ENCODE results near the gene CHCHD4. TPM values are rescaled to one million over a fixed set of nuclear protein-coding genes. Genes with fewer than 3 reads are reported as not detected.

The CHCHD4 gene
- total and polyA plus RNA-seq, 4 donors: 8.8 to 14.0 (median 9.0) TPM

GRCh38 chr3:14132689-14133088 is 8.0 kb upstream of the CHCHD4 start:
- WGBS, 2 donors: 96 to 98% methylated on average over 6 of the region's 6 CpGs
- peaks cover 40 to 80% (median 62%) of the 10 kb centered on the region in 4 donors for H3K36me3 ChIP-seq (ENCODE audit: control insufficient read depth in 4 of 4, insufficient read depth in 4 of 4, low read length in 4 of 4)
- ATAC-seq (ENCODE audit: insufficient read depth, low FRiP score) (no peak), DNase-seq (no peak)
- no peak overlapping the region for H3K9ac ChIP-seq (ENCODE audit: insufficient read depth in 1 of 2, low read length in 2 of 2)
- no peak for TF ChIP-seq CTCF (IDR thresholded peaks at IDR 0.05; ENCODE audit: control extremely low read depth, extremely low read depth)
- H3K4me3 ChIP-seq: no peak overlapping the region
- H3K9me3 ChIP-seq (ENCODE audit: control insufficient read depth in 4 of 4, insufficient read depth in 3 of 4, low read length in 3 of 4): no peaks in the 10 kb centered on the region
- H3K27me3 ChIP-seq (ENCODE audit: control insufficient read depth in 3 of 3, insufficient read depth in 3 of 3, low read length in 2 of 3): no peaks in the 10 kb centered on the region
- no peak overlapping the region for H3K27ac ChIP-seq (ENCODE audit: low read depth in 1 of 2, low read length in 1 of 2)
- peaks cover 0 to 6% (median 2%) of the 10 kb centered on the region in 5 donors for H3K4me1 ChIP-seq (ENCODE audit: control insufficient read depth in 5 of 5, insufficient read depth in 5 of 5, low read length in 5 of 5)

- DNase-seq: no peak
- no peak for TF ChIP-seq CTCF (IDR thresholded peaks at IDR 0.05; ENCODE audit: control extremely low read depth, extremely low read depth)
- Histone ChIP-seq H3K4me3 (no peak overlapping the region), H3K27ac (ENCODE audit: low read depth in 1 of 2, low read length in 1 of 2) (no peak overlapping the region), H3K4me1 (ENCODE audit: control insufficient read depth in 5 of 5, insufficient read depth in 5 of 5, low read length in 5 of 5) (peaks cover 0 to 11% (median 2%) of the 10 kb centered on the region in 5 donors), H3K36me3 (ENCODE audit: control insufficient read depth in 4 of 4, insufficient read depth in 4 of 4, low read length in 4 of 4) (peaks cover 40 to 76% (median 61%) of the 10 kb centered on the region in 4 donors), H3K27me3 (ENCODE audit: control insufficient read depth in 3 of 3, insufficient read depth in 3 of 3, low read length in 2 of 3) (no peaks in the 10 kb centered on the region), H3K9ac (ENCODE audit: insufficient read depth in 1 of 2, low read length in 2 of 2) (no peak overlapping the region), H3K9me3 (ENCODE audit: control insufficient read depth in 4 of 4, insufficient read depth in 3 of 4, low read length in 3 of 4) (no peaks in the 10 kb centered on the region)
- ATAC-seq (ENCODE audit: insufficient read depth, low FRiP score): no peak
- WGBS, 2 donors: 94 to 95% methylated on average over 8 of the region's 8 CpGs
Observed at GRCh38 chr3:14132120-14132519, 7.5 kb upstream of the CHCHD4 start.

- DNase-seq (no peak), ATAC-seq (ENCODE audit: insufficient read depth, low FRiP score) (no peak)
- Histone ChIP-seq H3K4me1 (ENCODE audit: control insufficient read depth in 5 of 5, insufficient read depth in 5 of 5, low read length in 5 of 5) (peaks cover 7 to 18% (median 12%) of the 10 kb centered on the region in 5 donors), H3K9ac (ENCODE audit: insufficient read depth in 1 of 2, low read length in 2 of 2) (no peak overlapping the region), H3K27me3 (ENCODE audit: control insufficient read depth in 3 of 3, insufficient read depth in 3 of 3, low read length in 2 of 3) (no peaks in the 10 kb centered on the region), H3K4me3 (no peak overlapping the region), H3K27ac (ENCODE audit: low read depth in 1 of 2, low read length in 1 of 2) (no peak overlapping the region), H3K9me3 (ENCODE audit: control insufficient read depth in 4 of 4, insufficient read depth in 3 of 4, low read length in 3 of 4) (no peaks in the 10 kb centered on the region), H3K36me3 (ENCODE audit: control insufficient read depth in 4 of 4, insufficient read depth in 4 of 4, low read length in 4 of 4) (peaks cover 40 to 66% (median 57%) of the 10 kb centered on the region in 4 donors)
- WGBS, 2 donors: 82 to 96% methylated on average over 5 of the region's 5 CpGs
- no peak for TF ChIP-seq CTCF (IDR thresholded peaks at IDR 0.05; ENCODE audit: control extremely low read depth, extremely low read depth)
Observed at GRCh38 chr3:14131134-14131533, 6.5 kb upstream of the CHCHD4 start.

- DNase-seq (no peak), ATAC-seq (ENCODE audit: insufficient read depth, low FRiP score) (no peak)
- Histone ChIP-seq H3K4me3 (no peak overlapping the region), H3K27ac (ENCODE audit: low read depth in 1 of 2, low read length in 1 of 2) (no peak overlapping the region), H3K4me1 (ENCODE audit: control insufficient read depth in 5 of 5, insufficient read depth in 5 of 5, low read length in 5 of 5) (peaks cover 7 to 21% (median 15%) of the 10 kb centered on the region in 5 donors), H3K9ac (ENCODE audit: insufficient read depth in 1 of 2, low read length in 2 of 2) (no peak overlapping the region), H3K36me3 (ENCODE audit: control insufficient read depth in 4 of 4, insufficient read depth in 4 of 4, low read length in 4 of 4) (peaks cover 40 to 63% (median 53%) of the 10 kb centered on the region in 4 donors), H3K9me3 (ENCODE audit: control insufficient read depth in 4 of 4, insufficient read depth in 3 of 4, low read length in 3 of 4) (no peaks in the 10 kb centered on the region), H3K27me3 (ENCODE audit: control insufficient read depth in 3 of 3, insufficient read depth in 3 of 3, low read length in 2 of 3) (no peaks in the 10 kb centered on the region)
- no peak for TF ChIP-seq CTCF (IDR thresholded peaks at IDR 0.05; ENCODE audit: control extremely low read depth, extremely low read depth)
- WGBS, 2 donors: 97 to 98% methylated on average over 12 of the region's 12 CpGs
Observed at GRCh38 chr3:14130707-14131106, 6.0 kb upstream of the CHCHD4 start.

Data from lung (tissue), 12 donors.